Erythroblast (primary cell): ENCODE results near the gene C1orf141.

Source experiments
- GATA1 ChIP-seq: IDR thresholded peaks from 2 replicates; pipeline ENCODE4 v1.6.1; 2011; ENCODE audit warnings: low read depth, mild to moderate bottlenecking, control low read depth, low read length, moderate library complexity
- POLR2A ChIP-seq: IDR thresholded peaks from 2 replicates; pipeline ENCODE4 v1.6.1; 2011; ENCODE audit warnings: mild to moderate bottlenecking, low read length

DNA sequence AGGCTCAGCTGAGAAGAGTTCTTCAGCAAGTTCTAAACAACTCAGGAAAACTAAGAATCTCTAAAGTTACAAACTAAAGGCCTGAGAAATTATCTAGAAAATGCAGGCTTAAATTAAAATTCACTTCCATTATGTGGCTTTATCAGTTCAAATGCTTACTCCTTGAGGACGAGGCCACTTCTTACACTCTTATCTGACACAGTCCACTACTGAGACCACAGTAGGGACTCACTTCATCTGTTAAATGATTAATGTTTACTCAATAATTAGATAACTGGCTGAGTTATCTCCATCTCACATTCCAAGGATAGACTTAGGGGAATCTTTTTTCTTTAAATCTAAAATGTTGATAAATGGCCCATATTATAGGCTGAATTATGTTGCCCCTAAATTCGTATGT lies 1.6 kb downstream of the C1orf141 start:
- no peak for TF ChIP-seq POLR2A
- no peak for TF ChIP-seq GATA1
